HG02798 (cell line): ENCODE measurements around the gene TMCO5A.

Experiments
- ATAC-seq: cut with Tn5 transposase; IDR thresholded peaks from one replicate; pipeline ENCODE4 v1.9.1; 2021; ENCODE audit warnings: mild to moderate bottlenecking; ENCODE audit not compliant: unreplicated experiment, poor library complexity

The TMCO5A gene

GRCh38 chr15:37934340-37934739, at the start of gene TMCO5A:
TMCO5A (plus strand) TSS chr15:37934640; CDS start chr15:37936324, 1,684 bp downstream.
- no peak for ATAC-seq

GRCh38 chr15:37885651-37886050, 48.8 kb upstream of the TMCO5A start:
- no peak for ATAC-seq

GRCh38 chr15:37888356-37888755, 46.1 kb upstream of the TMCO5A start:
- no peak for ATAC-seq

GRCh38 chr15:37891766-37892368, 42.6 kb upstream of the TMCO5A start:
- ATAC-seq = peak; percentile 62

GRCh38 chr15:37893309-37893708, 41.1 kb upstream of the TMCO5A start:
- ATAC-seq = no peak

- ATAC-seq = no peak
Observed at GRCh38 chr15:37898362-37898761, 36.1 kb upstream of the TMCO5A start.

GRCh38 chr15:37900326-37901221, 33.9 kb upstream of the TMCO5A start:
- ATAC-seq = no peak

- ATAC-seq = no peak
Observed at GRCh38 chr15:37902126-37902525, 32.3 kb upstream of the TMCO5A start.

- no peak for ATAC-seq
Observed at GRCh38 chr15:37903919-37904625, 30.4 kb upstream of the TMCO5A start.

GRCh38 chr15:37907136-37907535, 27.3 kb upstream of the TMCO5A start:
- ATAC-seq = no peak

GRCh38 chr15:37921527-37922385, 12.7 kb upstream of the TMCO5A start:
- ATAC-seq = no peak

GRCh38 chr15:37926136-37926535, 8.3 kb upstream of the TMCO5A start:
- no peak for ATAC-seq

GRCh38 chr15:37929238-37929637, 5.2 kb upstream of the TMCO5A start:
- ATAC-seq = no peak

GRCh38 chr15:37931321-37931720, 3.1 kb upstream of the TMCO5A start:
- ATAC-seq = no peak

- no peak for ATAC-seq
Observed at GRCh38 chr15:37931868-37932267, 2.6 kb upstream of the TMCO5A start.

GRCh38 chr15:37932549-37932948, 1.9 kb upstream of the TMCO5A start:
- no peak for ATAC-seq

GRCh38 chr15:37933666-37934065, 774 bp upstream of the TMCO5A start:
- no peak for ATAC-seq

GRCh38 chr15:37940876-37941275, 6.4 kb downstream of the TMCO5A start:
- ATAC-seq = no peak

GRCh38 chr15:37941779-37942178, 7.3 kb downstream of the TMCO5A start:
- no peak for ATAC-seq

GRCh38 chr15:37951999-37952398, 17.6 kb downstream of the TMCO5A start:
- no peak for ATAC-seq
